ENCODE results near the gene CCT6A. TPM values are rescaled to one million over a fixed set of nuclear protein-coding genes. Genes with fewer than 3 reads are reported as not detected.

The CCT6A gene
- total and polyA plus RNA-seq, 2 experiments from 2014 or later: 99.0 to 167 TPM

Other genes with a start within 250 kb of the CCT6A start
- not detected in 2 replicates for gene SEPTIN14, start 189.0 kb upstream of the CCT6A start, total RNA-seq
- not detected in 2 replicates for gene SEPTIN14, start 189.0 kb upstream of the CCT6A start, polyA plus RNA-seq
- 5.1 and 5.7 TPM in 2 replicates for gene ZNF713, start 164.3 kb upstream of the CCT6A start, total RNA-seq
- 4.1 and 7.5 TPM in 2 replicates for gene ZNF713, start 164.3 kb upstream of the CCT6A start, polyA plus RNA-seq
- 7.8 and 11.7 TPM in 2 replicates for gene MRPS17, start 99.9 kb upstream of the CCT6A start, total RNA-seq
- 34.4 and 35.7 TPM in 2 replicates for gene MRPS17, start 99.9 kb upstream of the CCT6A start, polyA plus RNA-seq
- gene NIPSNAP2, start 87.2 kb upstream of the CCT6A start, total RNA-seq: 97.7 and 123 TPM in 2 replicates
- 197 and 207 TPM in 2 replicates for gene NIPSNAP2, start 87.2 kb upstream of the CCT6A start, polyA plus RNA-seq
- 64.8 and 92.7 TPM in 2 replicates for gene PSPH, start 321 bp upstream of the CCT6A start, total RNA-seq
- gene PSPH, start 321 bp upstream of the CCT6A start, polyA plus RNA-seq: 37.7 and 49.0 TPM in 2 replicates
- gene SUMF2, start 12.5 kb downstream of the CCT6A start, total RNA-seq: 60.9 and 108 TPM in 2 replicates
- 49.5 and 77.2 TPM in 2 replicates for gene SUMF2, start 12.5 kb downstream of the CCT6A start, polyA plus RNA-seq
- gene PHKG1, start 41.2 kb downstream of the CCT6A start, total RNA-seq: 0.21 and 0.81 TPM in 2 replicates
- gene PHKG1, start 41.2 kb downstream of the CCT6A start, polyA plus RNA-seq: 0.44 and 0.72 TPM in 2 replicates
- gene CHCHD2, start 54.7 kb downstream of the CCT6A start, total RNA-seq: 393 and 511 TPM in 2 replicates
- gene CHCHD2, start 54.7 kb downstream of the CCT6A start, polyA plus RNA-seq: 468 and 556 TPM in 2 replicates
- gene NUPR2, start 64.7 kb downstream of the CCT6A start, total RNA-seq: not detected in 2 replicates
- not detected in 2 replicates for gene NUPR2, start 64.7 kb downstream of the CCT6A start, polyA plus RNA-seq